Activated B cell treated with CpG ODN at 0.5 μM for 24 hours (primary cell): ENCODE results near the gene JARID2. TPM values are rescaled to one million over a fixed set of nuclear protein-coding genes. Genes with fewer than 3 reads are reported as not detected.

Source experiments
- ATAC-seq: fragments of 200-7000 bp; cut with Tn5 transposase; one replicate; pipeline ENCODE4 v1.10.0; 2021; ENCODE audit warnings: low read depth, mild to moderate bottlenecking, moderate library complexity
- CTCF ChIA-PET: fragments of 350-600 bp; sonication (Branson Sonifier 250); formaldehyde crosslinking; loops from one replicate; lab custom pipeline; 2021; ENCODE audit warnings: antibody characterized with exemption; lab: Charles Lee
- POLR2A ChIA-PET: fragments of 350-600 bp; sonication (Branson Sonifier 250); formaldehyde crosslinking; loops from one replicate; lab custom pipeline; 2021; ENCODE audit warnings: antibody characterized with exemption; lab: Charles Lee
- DNase-seq: peaks from one replicate; pipeline ENCODE4 v3.0.0; 2022
- H3K27ac Mint-ChIP-seq: one replicate; pipeline ENCODE4 v1.8.0; 2020; ENCODE audit warnings: mixed read lengths
- H3K27me3 Mint-ChIP-seq: one replicate; pipeline ENCODE4 v1.8.0; 2021; ENCODE audit warnings: mixed read lengths
- H3K36me3 Mint-ChIP-seq: one replicate; pipeline ENCODE4 v1.8.0; 2021; ENCODE audit warnings: low read depth, mixed read lengths
- H3K4me1 Mint-ChIP-seq: one replicate; pipeline ENCODE4 v1.8.0; 2021; ENCODE audit warnings: mixed read lengths
- H3K4me3 Mint-ChIP-seq: one replicate; pipeline ENCODE4 v1.8.0; 2020; ENCODE audit warnings: mild to moderate bottlenecking, mixed read lengths
- H3K9me3 Mint-ChIP-seq: one replicate; pipeline ENCODE4 v1.8.0; 2020; ENCODE audit warnings: mixed read lengths
- CTCF ChIP-seq: fragments of 200-600 bp; IDR thresholded peaks from one replicate; pipeline ENCODE4 v1.8.0; 2022; ENCODE audit warnings: antibody characterized with exemption, mild to moderate bottlenecking
- intact Hi-C: fragments of 100-400 bp; cut with micrococcal nuclease; formaldehyde crosslinking; loops from one replicate; pipeline ENCODE4 v1.15.1; 2024
- total RNA-seq: library from RNA; stranded (reverse); gene quantifications from 2 replicates; pipeline ENCODE4 v1.2.3, GENCODE V29; 2022

JARID2 gene
- total RNA-seq, 1 donor from 2014 or later, result 28.5 TPM

GRCh38 chr6:15313367-15313766, 67.5 kb downstream of the JARID2 start:
- no peaks in the 10 kb centered on the region for H3K9me3 Mint-ChIP-seq
- peaks cover 91% of the 10 kb centered on the region for H3K4me1 Mint-ChIP-seq
- peak overlapping the region; percentile 79 for H3K27ac Mint-ChIP-seq
- ChIA-PET POLR2A (interaction anchor here (1.0 to 1.9 kb wide), 4 partner anchors 8 to 26 kb away, joined by 3 to 4 read pairs (median 4); no protein-coding TSS in a partner anchor), CTCF (no interaction called here)
- H3K27me3 Mint-ChIP-seq, result no peaks in the 10 kb centered on the region
- peak overlapping the region; percentile 69 for H3K4me3 Mint-ChIP-seq
- ATAC-seq (peak; percentile 57), DNase-seq (no peak)
- intact Hi-C loops, result loop anchor here (2.0 kb wide), 1 partner anchor 13 kb away; no protein-coding TSS in a partner anchor
- TF ChIP-seq CTCF, result no peak
- H3K36me3 Mint-ChIP-seq, result peaks cover 1% of the 10 kb centered on the region

- DNase-seq (no peak), ATAC-seq (no peak)
- CTCF ChIA-PET, result no interaction called here
- H3K4me3 Mint-ChIP-seq, result peak overlapping the region; percentile 55
- no peaks in the 10 kb centered on the region for H3K9me3 Mint-ChIP-seq
- peak overlapping the region; percentile 61 for H3K27ac Mint-ChIP-seq
- no peak for TF ChIP-seq CTCF
- no peaks in the 10 kb centered on the region for H3K27me3 Mint-ChIP-seq
- H3K36me3 Mint-ChIP-seq, result peaks cover 1% of the 10 kb centered on the region
- H3K4me1 Mint-ChIP-seq, result peaks cover 94% of the 10 kb centered on the region
- intact Hi-C loops, result no loop called here
- POLR2A ChIA-PET, result no interaction called here
Measured at GRCh38 chr6:15316754-15317153, 70.9 kb downstream of the JARID2 start.

- H3K36me3 Mint-ChIP-seq, result peaks cover 5% of the 10 kb centered on the region
- no peaks in the 10 kb centered on the region for H3K9me3 Mint-ChIP-seq
- no peak for DNase-seq
- H3K27ac Mint-ChIP-seq, result peak overlapping the region; percentile 61
- POLR2A ChIA-PET, result interaction anchor here (1.0 kb wide), 1 partner anchor 9 kb away, joined by 4 read pairs; no protein-coding TSS in a partner anchor
- no peak for ATAC-seq
- no peaks in the 10 kb centered on the region for H3K27me3 Mint-ChIP-seq
- intact Hi-C loops, result no loop called here
- no peak for TF ChIP-seq CTCF
- CTCF ChIA-PET, result no interaction called here
- H3K4me1 Mint-ChIP-seq, result peaks cover 94% of the 10 kb centered on the region
- H3K4me3 Mint-ChIP-seq, result peak overlapping the region; percentile 55
Measured at GRCh38 chr6:15317251-15317650, 71.4 kb downstream of the JARID2 start.

GRCh38 chr6:15317934-15318902, 72.3 kb downstream of the JARID2 start:
- Mint-ChIP-seq H3K36me3 (peaks cover 6% of the 10 kb centered on the region), H3K27me3 (no peaks in the 10 kb centered on the region), H3K4me3 (peak overlapping the region; percentile 55), H3K9me3 (no peaks in the 10 kb centered on the region), H3K4me1 (peaks cover 94% of the 10 kb centered on the region), H3K27ac (peak overlapping the region; percentile 61)
- ATAC-seq (no peak), DNase-seq (no peak)
- intact Hi-C loops, result no loop called here
- no peak for TF ChIP-seq CTCF
- CTCF ChIA-PET, result interaction anchor here (1.4 kb wide), 1 partner anchor 10 kb away, joined by 4 read pairs; no protein-coding TSS in a partner anchor
- POLR2A ChIA-PET, result interaction anchor here (0.5 to 1.2 kb wide), 6 partner anchors 8 to 139 kb away, joined by 3 to 4 read pairs (median 4); no protein-coding TSS in a partner anchor

- Mint-ChIP-seq H3K36me3 (peaks cover 10% of the 10 kb centered on the region), H3K4me1 (peaks cover 93% of the 10 kb centered on the region), H3K9me3 (no peaks in the 10 kb centered on the region), H3K4me3 (no peak overlapping the region), H3K27me3 (no peaks in the 10 kb centered on the region), H3K27ac (peak overlapping the region; percentile 71)
- ChIA-PET POLR2A (interaction anchor here (0.5 to 1.2 kb wide), 4 partner anchors 13 to 71 kb away, joined by 3 to 13 read pairs (median 4); no protein-coding TSS in a partner anchor), CTCF (interaction anchor here (1.4 kb wide), 1 partner anchor 9 kb away, joined by 4 read pairs; no protein-coding TSS in a partner anchor)
- DNase-seq, result no peak
- peak; percentile 40 for ATAC-seq
- no peak for TF ChIP-seq CTCF
- intact Hi-C loops, result loop anchor here (1.0 to 10.0 kb wide), 2 partner anchors 11 to 1505 kb away; partner anchors contain the start of gene MCUR1
Measured at GRCh38 chr6:15319677-15320076, 73.8 kb downstream of the JARID2 start.
